ENCODE results near the gene RPL26.
"Not testable (repeated sequence)": the region's sequence is repeated elsewhere in the genome, so short reads cannot be mapped to it uniquely, and the experiment has no call there.

RPL26 gene

DNA sequence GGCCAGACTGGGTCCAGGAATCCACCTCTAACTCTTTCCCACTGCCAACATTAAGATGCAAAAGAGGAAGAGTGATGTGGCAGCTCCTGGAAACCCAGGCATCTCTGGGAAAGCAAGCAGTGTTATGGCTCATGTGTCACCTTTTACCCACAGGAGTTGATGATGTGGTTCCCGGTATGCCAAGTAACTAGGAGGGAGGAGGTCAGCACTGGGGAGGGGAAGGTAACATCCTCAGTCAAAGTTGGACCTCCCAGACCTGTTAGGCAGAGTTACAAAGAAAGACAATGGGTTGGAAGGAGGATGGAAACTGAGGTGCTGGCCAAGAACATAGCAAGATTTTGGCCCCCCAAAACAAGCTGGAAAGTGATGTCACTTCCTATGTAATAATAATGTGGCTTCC, 17.9 kb downstream of the RPL26 start:
- peak; percentile 37 for DNase-seq

DNA sequence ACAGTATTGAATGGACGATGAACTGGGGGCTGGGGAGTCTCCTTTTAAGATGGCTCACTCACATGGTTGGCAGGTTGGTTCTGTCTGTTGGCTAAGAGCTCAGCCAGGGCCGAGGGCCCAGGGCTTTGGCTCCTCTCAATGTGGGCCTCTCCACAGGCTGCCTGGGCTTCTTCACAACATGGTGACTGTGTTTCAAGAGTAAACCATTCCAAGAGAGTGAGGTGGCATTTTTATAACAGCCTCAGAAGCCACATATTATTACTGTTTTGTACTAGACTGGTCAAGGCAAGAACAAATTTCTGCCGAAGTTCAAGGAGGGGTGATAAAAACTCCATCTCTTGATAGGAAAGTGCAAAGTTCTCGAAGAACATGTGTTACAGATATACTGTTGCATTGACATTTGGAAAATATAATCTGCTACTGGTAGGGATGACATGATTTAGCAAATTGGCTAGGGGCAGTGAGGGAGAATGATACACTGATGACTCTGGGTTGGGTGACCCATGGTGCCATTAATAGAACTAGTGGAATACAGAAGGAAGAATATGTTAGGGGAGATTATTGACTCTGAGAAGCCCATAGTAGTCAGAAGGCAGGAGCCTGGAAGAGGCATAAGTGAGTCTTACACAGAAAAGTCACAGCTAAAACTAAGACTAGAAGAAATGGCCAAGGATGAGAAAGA, 20.2 kb downstream of the RPL26 start:
- DNase-seq, result peak; percentile 39

DNA sequence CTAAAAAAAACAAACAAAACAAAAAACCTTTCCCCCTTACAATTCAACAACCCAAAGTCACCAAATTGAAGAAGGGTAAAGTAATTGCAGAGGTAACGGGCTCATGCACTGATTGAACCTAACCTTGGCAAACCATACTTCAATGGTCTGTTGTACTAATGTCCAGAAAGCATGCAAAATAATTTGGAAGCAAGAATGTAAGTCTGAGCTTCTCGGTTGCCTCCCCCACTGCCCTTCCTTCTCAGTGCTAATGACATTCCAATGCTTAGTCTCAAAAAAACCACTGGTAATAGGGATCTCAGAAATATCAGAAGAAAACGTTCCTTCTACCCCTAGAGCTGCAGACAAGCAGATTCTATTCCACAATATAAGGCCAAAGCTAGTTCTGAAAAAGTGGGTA, 22.2 kb downstream of the RPL26 start:
- no peak for DNase-seq

DNA sequence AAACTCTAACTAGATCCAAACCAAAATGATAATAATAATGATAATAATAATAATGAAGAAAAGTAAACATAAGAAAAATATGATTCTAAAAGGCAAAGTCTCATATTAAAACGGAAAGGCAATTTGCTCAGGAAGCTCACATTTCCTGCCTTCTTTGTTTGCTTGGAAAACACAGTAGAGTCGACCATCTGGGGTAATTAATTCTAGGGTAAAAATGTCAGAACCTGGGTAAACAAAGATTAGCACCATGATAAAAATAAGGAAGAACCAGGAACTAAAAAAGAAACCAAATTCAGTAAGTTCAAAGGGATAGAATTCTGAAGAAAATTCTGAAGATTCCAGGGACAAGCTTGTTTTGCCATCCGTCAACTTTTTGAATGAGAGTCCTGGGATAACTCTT, 22.7 kb downstream of the RPL26 start:
- DNase-seq, result no peak

DNA sequence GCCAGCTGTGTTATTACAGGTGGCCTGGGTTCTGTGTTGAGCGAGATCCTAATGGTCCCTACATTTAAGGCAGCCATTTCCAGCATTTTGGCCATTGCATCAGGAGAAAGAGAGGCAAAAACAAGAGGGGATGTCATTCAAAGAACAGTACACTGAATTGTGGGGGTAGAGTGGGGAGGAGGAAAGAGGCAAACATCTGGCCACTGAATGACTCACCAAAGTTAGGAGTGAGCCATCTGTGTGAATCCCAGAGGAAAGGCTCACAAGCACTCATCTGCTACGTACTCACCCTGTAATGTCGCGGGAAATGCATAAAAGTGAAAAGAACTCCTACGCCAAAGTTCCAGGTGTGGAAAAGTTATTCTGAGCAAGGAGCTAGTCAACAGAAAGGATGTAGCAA, 23.2 kb downstream of the RPL26 start:
- peak; percentile 84 for DNase-seq

DNA sequence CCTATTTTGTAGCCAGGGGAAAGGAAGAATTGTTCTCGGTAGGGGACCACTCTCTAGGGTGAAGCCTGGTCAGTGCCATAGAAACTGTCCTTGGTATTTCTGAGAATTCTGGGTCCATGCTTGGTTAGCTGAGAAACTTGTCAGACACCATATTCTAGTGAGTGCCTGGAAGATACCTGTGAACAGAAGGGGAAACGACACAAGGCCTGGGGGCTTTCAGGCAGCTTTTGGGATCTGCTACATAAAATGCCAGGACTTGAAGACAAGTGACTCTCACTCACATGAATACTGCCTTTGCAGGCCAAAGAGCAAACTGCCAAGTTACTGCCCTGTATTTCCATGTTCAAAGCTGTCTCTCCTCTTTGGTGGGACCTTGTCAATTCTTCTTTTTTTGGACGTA, 25.1 kb downstream of the RPL26 start:
- no peak for DNase-seq

DNA sequence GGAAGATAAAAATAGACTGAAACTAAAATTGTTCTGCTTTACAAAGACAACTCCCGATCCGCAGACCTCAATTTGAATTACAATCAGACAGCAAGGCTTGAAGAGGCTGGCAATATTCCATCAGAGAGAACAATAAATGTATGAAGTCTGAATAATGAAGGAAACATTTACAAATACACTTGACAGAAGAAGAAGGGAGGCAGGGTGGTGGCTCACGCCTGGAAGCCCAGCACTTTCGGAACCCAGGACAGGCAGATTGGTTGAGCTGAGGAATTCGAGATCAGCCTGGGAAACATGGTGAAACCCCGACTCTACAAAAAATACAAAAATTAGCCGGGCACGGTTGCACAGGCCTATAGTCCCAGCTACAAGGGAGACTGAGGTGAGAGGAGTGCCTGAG, 28.8 kb downstream of the RPL26 start:
- no peak for DNase-seq

DNA sequence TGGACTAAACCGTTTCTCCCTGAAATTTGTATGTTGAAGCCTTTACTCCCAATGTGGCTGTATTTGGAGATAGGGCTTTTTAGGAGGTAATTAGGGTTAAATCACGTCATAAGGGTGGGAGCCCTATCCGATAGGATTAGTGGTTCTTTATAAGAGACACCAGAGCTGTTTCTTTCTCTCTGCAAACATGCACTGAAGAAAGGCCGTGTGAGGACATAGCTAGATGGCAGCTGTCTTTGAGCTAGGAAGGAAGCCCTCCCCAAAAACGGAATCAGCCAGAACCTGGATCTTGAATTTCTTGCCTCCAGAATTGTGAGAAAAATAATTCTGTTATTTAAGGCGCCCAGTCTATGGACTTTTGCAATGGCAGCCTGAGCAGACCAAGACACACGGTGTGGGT, 29.3 kb downstream of the RPL26 start:
- DNase-seq, result no peak

DNA sequence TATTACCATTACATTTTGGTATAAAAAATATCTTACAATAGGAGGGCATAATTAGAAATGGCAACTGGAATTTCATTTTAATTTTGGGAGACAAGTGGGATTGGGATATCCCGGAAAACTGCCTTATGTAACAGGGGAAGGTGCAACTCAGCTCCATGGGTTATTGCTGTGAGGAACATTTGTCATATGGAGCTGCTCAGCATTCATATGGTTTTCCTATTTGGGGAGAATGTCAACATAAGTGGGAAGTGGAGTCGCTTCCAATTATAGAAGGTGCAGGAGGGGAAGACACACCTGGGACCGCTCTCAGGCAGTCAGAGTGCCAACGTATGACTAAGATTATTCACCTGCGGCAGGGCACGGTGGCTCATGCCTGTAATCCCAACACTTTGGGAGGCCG, 32.7 kb downstream of the RPL26 start:
- no peak for DNase-seq

DNA sequence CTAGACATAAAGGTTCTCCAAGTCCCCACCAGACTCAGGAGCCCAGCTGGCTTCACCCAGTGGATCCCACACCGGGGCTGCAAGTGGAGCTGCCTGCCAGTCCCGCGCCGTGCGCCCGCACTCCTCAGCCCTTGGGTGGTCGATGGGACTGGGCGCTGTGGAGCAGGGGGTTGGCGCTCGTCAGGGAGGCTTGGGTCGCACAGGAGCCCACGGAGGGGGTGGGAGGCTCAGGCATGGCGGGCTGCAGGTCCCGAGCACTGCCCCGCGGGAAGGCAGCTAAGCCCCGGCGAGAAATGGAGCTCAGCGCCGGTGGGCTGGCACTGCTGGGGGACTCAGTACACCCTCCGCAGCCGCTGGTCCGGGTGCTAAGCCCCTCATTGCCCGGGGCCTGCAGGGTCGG, 36.0 kb downstream of the RPL26 start:
- not testable (repeated sequence) for DNase-seq

DNA sequence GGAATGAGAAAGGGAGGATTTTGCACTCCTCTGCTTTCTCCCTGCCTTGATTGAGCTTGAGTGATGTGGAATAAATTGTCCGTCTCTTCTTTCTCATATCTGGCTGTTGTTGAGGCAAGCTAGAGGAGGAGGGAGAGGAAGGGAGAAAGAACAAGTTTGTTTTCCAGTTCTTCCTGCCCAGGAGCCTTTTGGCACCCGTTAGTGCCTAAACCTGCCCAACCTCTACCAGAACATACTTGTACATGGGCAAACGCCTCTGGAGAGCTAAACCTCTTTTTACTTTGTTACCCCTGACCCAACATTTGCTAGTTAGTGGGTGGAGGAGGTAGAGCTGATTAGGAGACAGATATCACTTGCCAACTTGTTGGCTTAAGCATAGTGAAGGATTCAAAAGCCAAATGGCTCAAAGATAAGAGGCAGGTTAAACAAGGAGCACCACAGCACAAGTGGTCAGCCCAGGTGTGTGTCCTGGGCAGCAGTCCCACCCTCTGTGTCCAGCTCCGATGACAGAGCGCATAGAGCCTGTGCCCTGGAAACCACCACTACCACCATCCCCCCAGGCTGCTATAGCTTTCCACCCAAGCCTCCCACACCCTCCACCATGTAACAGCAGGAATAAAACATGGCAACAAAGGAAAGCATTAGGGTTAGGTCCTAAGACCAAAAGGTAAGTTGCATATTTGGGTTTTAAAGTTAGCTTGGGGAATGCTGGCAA, 36.9 kb downstream of the RPL26 start:
- DNase-seq, result no peak

DNA sequence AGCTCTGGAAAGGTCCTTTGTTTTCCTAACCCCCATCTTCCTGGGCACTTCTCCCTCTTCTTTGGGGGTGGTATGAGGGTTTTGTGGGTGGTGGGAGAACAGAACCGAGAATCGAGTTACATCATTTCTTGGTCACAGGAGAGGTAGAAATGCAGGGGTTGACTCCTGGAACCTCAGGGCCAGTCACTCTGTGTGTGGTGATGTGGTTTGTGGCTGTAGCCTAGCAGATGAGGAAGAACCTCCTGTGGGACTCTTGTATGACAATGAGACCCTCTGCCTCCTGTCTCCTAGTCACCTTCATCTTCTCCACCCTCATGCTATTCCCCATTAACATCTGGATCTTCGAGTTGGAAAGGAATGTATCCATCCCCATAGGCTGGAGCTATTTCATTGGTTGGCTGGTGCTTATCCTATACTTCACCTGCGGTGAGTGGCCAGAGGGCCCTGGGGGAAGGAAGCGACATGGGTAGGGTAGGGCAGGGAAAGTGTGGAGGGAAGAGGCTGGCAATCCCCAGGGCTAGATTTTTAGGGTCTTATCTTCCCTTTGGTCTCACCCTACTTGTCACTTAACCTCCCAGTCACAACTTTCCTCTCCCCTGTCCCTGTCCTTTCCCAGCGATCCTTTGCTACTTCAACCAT, 37.8 kb downstream of the RPL26 start:
- no peak for DNase-seq

DNA sequence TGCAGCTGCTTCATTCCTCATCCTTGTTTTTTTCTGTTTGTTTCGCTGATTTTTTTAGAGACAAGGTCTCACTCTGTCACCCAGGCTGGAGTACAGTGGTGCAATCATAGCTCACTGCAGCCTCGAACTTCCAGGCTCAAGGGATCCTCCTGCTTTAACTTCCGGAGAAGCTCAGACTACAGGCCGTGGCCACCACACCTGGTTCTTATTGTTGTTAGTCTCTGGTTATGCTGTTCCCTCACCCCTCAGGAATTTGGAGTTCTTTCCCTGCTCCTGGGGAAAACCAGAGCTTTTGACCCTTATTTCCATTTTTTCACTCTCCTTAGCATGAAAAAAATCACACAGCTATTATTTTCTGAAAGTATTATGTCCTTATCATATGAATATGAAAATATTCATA, 41.5 kb downstream of the RPL26 start:
- DNase-seq, result no peak

DNA sequence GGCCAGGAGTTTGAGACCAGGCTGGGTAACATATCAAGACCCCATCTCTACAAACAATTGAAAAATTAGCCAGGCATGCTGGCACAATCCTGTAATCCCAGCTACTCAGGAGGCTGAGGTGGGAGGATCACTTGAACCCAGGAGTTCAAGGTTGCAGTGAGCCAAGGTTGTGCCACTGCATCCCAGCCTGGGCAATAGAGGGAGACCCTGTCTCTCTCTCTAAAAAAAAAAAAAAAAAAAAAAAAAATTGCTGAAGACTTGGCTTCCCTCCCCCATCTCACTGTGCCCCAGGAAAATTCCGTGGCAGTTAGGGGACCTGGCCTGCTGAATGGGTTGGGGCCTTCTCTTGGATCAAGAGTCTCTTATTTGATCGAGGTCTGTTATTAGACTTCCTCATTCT, 43.5 kb downstream of the RPL26 start, which contains the start of gene ODF4:
TSS of gene ODF4 (plus strand) at position 301 of the 400 bp plus-strand sequence. CDS start 212 bp downstream, outside the sequence.
- no peak for DNase-seq

DNA sequence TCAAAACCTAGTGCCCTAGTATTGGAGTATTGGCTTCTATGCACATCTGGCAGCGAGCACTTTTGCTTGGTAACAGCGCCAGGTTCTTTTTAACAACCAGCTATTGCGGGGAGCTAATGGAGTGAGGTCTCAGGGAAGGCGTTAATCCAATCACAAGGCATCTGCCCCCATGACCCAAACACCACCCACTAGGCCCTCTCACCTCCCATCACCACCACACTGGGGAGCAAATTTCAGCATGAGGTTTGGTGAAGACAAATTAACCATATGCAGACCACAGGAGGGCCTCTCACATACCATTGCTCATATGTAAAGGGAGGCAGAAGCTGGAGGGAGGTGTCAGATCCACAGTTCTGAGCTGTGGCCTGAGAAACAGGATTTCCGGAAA, 44.2 kb downstream of the RPL26 start:
- peak; percentile 9 for DNase-seq

DNA sequence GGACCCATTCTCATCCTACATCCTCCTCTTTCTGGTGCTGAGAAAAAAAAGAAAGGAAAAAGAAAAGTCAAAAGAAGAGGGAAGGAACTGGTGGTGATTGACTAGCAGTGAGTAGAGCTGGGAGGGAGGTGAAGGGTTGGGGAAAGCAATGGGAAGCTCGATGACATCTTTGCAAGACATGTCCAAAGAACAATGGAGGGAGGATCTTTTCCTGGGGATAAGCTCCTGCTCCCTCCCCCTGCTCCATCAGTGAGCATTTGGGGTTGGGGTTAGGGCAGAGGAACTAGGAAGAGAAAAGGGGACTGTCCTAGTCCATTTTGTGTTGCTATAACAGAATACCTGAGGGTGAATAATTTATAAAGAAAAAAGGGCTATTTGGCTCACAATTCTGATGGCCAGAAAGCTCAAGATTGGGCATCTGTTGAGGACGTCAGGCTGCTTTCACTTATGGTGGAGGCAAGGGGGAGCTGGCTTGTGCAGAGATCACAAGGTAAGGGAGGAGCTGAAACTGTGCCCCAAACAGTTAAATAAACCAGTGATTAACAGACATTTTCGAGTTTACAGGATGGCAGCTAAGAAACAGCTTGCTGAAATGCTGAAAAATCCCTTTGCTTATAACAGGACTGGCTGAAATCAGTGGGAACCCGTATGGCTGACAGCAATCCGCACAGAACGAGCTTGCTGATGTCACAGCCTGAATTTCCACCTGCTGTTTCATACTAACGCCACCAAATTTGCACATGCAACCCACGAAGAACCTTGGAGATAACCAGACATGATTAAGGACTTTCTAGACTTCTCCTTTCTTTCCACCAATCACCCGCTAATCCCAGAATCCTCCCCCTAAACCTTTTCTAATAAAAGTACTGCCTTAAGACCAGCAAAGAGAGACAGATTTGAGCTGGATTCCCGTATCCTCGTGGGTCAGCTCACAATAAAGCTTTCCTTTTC, 44.9 kb downstream of the RPL26 start:
- DNase-seq, result no peak

DNA sequence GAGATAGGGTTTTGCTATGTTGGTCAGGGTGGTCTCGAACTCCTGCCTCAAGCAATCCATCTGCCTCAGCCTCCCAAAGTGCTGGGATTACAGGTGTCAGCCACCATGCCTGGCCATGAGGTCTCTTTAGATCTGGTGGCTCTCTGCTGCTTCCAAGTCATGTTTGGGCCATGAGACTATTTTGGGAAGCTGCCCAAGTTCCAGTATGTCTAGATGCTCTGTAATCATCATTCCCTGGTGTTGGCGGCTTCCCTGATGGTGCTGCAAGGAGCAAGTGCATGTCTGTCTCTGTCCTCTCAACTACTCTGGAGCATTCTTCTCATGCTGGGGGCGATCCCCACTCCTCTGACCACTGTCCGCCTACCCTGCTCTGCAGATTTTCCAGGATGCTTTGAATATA, 49.7 kb downstream of the RPL26 start:
- DNase-seq, result no peak

DNA sequence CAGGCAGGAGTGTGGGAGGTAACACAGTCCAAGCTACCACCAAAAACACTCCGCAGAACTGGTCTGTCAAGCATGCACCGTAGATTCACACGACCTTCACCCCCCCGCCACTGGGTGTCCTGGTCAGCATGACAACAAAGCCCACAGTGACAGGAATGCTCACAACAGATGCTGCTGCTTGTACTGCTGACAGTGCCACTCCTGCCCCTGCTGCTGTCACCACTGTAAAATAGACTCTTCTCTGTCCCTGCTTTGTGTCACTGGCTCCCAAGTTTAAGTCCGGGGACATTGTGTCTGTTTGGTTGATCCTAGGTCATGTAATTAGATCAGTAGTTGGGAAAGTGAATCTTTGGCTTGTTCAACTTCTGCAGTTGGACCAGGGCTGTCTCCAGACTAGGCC, 50.3 kb downstream of the RPL26 start:
- no peak for DNase-seq

DNA sequence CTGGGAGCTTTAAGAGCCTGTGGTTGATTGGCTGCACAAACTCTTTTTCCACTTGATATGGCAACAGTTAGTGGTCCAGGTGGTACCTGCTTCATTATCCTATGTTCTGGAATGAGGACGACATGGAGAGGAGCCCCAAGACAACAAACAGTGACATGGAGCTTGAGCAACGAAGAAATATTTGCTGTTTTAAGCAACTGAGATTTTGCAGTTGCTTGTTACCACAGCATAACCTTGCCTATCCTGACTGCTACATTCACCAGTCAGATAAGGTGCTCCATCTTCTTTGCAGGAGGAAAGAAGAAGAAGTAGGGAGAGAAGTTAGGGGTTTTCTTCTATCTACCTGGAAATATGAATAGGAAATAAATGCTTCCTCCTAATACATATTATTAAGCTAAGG, 50.9 kb downstream of the RPL26 start:
- no peak for DNase-seq
